GM13977 (cell line): ENCODE data around the gene REG1A.

Experiments used
- DNase-seq: peaks from one replicate; pipeline ENCODE4 v3.0.0; 2012; ENCODE audit warnings: low spot score
- in situ Hi-C: fragments of 300-500 bp; cut with MboI; formaldehyde crosslinking; loops from one replicate; pipeline ENCODE4 v1.12.0; 2022; ENCODE audit warnings: low sequenced_read_pairs, low pct_unique_long_range_greater_than_20kb, mixed read lengths, inconsistent platforms; ENCODE audit not compliant: unreplicated experiment
- TF ChIP-seq, protein P1 (sequence below): IDR thresholded peaks from 2 replicates; pipeline ENCODE4 v1.5.1; 2012; ENCODE audit warnings: mild to moderate bottlenecking, control low read depth; ENCODE audit not compliant: insufficient read depth; ENCODE audit errors: extremely low read depth, missing control alignments

The REG1A gene

DNA sequence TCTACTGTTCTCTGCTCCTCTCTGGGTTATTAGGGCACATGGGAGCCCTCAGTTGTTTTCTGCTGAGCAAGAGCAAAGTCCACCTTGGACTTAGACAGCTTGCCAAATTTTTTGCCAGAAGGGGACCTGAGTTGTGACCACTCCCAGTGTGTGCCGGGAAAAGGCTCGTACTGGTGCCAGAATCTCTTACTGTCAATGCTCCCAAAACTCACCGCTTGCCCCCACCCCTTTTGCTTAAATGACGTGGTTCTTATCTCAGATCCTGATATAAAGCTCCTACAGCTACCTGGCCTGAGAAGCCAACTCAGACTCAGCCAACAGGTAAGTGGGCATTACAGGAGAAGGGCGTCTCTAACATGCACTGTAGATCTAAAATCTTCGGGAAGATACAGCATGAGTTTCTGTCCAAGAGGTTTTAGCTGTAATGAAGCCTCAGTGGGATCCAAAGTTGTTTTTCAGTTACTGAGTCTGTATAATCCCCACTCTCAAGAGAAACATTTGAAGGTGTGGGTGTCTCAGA, at the start of gene REG1A:
TSS of gene REG1A (plus strand) at position 295 of the 520 bp plus-strand sequence. CDS start 374 bp downstream, outside the sequence.
- in situ Hi-C loops = no loop called here

DNA sequence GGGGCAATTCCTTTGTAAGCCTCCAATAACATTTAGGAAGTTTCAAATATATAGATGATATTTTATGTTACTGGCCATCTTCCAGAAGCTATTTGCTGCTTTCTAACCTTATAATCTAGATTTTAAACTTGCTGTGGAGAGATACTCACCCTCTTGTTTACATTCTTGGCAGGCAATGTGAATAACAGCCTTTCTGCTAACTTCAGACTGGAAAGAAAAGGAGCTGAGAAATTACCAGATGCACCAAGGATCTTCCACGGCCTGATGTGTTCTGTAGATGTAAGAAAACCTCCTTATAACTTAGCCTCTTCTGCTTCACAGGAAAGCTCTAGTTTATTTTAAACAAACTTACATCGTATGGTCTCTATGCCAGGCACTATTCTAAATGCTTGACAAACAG, 49.2 kb upstream of the REG1A start:
- no peak for DNase-seq
- in situ Hi-C loops = no loop called here
- TF ChIP-seq, protein P1, sequence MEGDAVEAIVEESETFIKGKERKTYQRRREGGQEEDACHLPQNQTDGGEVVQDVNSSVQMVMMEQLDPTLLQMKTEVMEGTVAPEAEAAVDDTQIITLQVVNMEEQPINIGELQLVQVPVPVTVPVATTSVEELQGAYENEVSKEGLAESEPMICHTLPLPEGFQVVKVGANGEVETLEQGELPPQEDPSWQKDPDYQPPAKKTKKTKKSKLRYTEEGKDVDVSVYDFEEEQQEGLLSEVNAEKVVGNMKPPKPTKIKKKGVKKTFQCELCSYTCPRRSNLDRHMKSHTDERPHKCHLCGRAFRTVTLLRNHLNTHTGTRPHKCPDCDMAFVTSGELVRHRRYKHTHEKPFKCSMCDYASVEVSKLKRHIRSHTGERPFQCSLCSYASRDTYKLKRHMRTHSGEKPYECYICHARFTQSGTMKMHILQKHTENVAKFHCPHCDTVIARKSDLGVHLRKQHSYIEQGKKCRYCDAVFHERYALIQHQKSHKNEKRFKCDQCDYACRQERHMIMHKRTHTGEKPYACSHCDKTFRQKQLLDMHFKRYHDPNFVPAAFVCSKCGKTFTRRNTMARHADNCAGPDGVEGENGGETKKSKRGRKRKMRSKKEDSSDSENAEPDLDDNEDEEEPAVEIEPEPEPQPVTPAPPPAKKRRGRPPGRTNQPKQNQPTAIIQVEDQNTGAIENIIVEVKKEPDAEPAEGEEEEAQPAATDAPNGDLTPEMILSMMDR = no peak

More for the DNA sequence above, at the start of gene REG1A:
- TF ChIP-seq, protein P1 = no peak
- no peak for DNase-seq

DNA sequence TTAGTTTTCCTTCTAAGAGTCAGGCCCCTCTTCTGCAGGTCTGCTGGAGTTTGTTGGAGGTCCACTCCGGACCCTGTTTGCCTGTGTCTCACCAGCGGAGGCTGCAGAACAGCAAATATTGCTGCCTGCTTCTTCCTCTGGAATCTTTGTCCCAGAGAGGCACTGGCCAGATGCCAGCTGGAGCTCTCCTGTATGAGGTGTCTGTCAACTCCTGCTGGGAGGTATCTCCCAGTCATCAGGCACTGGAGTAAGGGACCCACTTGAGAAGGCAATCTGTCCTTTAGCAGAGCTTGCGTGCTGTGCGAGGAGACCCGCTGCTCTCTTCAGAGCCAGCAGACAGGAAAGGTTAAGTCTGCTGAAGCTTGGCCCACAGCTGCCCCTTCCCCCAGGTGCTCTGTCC, 37.3 kb upstream of the REG1A start:
- TF ChIP-seq, protein P1 = no peak
- no peak for DNase-seq
- in situ Hi-C loops = no loop called here

DNA sequence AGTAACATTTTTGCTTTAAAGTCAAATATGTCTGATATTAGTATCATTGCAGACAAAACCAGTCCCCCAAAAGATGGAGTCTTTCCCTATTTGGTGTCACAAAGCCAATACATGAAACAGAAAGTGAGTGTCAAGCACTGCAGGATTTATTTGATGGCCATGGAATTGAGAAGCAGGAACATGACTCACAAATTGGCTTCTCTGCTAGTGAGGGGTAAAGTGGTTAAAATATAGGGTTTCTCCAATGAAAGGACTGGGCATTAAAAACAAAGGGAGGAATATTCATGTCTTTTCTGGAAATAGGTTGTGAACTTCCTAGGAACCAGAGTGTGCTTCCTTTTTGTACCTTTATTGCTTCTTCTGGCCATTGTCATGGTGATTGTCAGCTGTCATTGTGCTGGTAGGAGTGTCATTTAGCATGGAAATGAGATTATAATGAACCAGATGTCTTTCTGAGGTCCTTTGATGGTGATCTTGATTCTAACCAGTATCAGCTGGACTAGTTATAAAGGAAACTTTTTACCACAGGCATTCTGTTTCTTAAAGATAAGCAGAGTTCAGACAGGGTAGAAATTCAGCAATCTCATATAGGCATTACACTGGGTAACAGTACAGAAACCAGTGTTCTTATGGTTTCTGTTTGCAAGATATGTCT, 36.6 kb upstream of the REG1A start:
- no peak for DNase-seq
- in situ Hi-C loops = no loop called here
- TF ChIP-seq, protein P1 = no peak

GRCh38 chr2:79084495-79085135, 35.7 kb upstream of the REG1A start:
- TF ChIP-seq, protein P1 = no peak
- no peak for DNase-seq
- in situ Hi-C loops = no loop called here

DNA sequence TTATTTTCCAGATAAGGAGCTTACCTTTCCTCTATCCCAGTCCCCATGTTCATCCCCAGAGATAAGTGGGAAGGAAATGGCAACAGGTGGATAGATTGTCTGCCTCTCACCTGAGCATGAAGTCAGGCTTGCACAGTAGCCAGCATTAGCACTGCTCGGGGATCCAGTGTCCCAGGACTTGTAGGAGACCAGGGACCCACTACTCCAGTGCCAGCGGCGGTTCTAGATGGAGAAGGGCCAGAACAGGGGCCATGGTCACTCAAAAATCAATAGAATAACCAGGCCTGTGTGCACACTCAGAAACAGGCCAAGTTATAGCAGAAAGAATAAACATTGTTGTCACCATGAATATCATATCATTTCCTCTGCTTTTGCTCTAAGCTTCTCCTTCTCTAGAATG, 34.9 kb upstream of the REG1A start:
- TF ChIP-seq, protein P1 = no peak
- in situ Hi-C loops = no loop called here
- no peak for DNase-seq
